ENCODE data around the gene RNF125.

Gene RNF125

GRCh38 chr18:32091724-32092421 is 73.2 kb downstream of the RNF125 start, which contains the start of gene RNF138:
Gene RNF138 (plus strand): TSS chr18:32091874. CDS start chr18:32092777, 903 bp downstream.
- DNase-seq, result peak; percentile 88

DNA sequence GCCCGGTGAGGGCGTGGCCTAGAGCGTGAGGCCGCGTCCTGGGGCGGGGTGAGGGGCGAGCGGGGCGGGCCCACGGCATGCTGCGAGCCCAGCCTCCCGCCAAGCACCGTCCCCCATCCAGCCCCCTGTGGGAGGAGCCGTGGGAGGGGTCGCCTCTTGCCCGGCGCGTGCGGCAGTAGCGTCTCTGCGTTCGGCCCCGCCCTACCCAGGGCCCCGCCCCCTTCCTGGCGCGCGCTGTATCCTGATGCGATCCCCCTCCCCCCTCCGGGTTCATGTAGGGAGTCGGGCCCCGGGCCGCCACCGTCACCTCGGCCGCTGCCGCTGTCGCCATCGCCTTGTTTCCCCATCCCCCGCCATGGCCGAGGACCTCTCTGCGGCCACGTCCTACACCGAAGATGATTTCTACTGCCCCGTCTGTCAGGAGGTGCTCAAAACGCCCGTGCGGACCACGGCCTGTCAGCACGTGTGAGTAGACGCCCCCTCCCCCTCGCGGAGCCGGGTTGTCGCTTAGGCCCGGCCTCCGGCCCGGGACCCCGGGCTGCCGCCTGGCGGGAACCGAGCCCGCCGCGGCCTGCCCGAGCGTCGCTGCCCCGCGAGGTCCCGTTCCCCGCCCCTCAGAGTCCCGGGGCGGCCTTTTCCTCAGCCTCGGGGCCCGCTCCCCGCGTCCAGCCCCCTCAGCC is 73.9 kb downstream of the RNF125 start:
- DNase-seq, result peak; percentile 100

DNA sequence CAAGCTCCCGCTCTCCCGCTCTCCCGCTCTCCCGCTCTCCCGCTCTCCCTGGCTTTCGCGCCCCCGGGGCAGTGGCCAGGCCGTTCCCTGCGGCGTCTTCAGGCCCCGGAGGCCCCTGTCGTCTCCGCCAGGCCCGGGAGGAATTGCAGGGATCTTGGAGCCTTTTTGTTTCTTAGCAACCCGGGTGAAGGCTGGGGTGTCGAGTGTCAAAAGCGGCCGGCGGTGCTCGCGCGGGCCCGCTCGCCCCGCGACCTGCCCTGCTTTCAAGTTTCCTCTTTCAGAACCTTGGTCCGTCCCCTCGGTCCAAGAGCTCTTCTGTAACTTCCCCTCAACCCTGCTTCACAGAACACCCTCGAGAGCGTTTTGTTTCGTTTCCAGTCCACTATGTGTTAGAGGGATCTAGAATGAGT is 74.5 kb downstream of the RNF125 start:
- peak; percentile 35 for DNase-seq

DNA sequence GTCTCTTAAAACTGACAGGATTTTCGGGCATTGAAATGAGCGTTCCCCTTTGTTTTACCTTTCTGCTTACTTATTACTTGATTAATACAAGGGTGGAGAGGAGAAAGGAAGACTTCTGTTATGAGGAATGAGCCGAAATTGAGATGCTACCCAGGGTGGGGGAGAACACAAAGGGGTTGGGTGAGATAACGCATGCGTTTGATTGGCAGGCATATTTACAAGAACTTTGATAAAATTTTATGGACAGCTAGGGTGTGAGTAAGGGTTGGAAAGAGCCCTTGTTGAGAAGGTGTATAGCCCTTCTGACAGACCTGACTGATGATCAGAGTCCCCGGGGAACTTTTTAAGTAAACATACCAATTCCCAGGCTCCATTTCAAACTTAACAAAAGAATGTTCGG is 74.9 kb downstream of the RNF125 start:
- no peak for DNase-seq

- DNase-seq, result no peak
Measured at GRCh38 chr18:32095192-32095899, 76.7 kb downstream of the RNF125 start.

GRCh38 chr18:32095900-32096229 is 77.2 kb downstream of the RNF125 start:
- DNase-seq, result no peak

DNA sequence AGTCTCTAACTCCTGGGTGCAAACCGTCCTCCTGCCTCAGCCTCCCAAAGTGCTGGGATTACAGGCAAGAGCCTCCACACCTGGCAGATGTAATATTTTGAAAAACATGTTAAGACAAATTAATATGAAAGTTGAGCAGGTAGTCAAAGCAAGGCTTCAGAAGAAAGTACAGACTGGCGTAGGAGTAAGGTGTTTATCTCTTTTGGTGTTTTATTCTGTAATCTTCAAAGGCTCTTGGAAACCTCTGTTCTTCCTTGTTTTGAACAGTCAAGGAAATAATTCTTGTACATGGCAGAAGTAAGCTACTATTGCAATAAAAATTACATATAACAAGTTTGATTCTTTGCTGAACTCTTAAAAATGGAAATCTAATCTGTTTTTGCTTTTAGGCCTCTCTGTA is 78.3 kb downstream of the RNF125 start:
- no peak for DNase-seq

DNA sequence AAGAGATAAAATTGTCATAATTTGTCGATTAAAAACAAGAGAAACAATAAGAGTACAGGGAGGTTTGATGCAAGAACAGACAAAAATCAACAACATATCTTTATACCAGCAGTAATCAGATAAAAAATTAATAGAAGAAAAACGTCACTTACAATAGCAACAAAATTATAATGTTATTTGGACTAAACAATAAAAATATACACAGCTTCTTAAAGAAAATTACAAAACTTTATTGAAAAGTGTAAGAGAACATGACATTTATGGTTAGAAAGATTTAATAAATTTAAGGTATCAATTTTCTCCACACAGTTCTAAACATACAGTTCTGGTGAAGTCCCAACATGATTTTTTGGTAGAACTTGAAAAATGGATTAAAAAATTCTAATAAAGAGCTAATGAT is 85.9 kb downstream of the RNF125 start:
- no peak for DNase-seq

- DNase-seq, result no peak
Measured at GRCh38 chr18:32110005-32110404, 91.4 kb downstream of the RNF125 start.

DNA sequence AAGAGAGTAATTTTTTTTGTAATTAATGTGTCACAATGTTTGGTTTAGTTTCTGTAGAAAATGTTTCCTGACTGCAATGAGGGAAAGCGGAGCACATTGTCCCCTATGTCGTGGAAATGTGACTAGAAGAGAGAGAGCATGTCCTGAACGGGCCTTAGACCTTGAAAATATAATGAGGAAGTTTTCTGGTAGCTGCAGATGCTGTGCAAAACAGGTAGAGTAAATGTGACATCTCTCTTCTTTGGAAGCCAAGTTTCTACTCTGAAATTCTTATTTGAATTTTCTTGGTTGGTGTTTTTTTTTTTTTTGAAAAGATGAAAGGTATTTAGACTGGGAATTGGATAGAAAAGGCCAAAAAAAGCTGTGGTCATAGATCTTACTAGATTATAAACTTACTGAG is 93.1 kb downstream of the RNF125 start:
- DNase-seq, result no peak

DNA sequence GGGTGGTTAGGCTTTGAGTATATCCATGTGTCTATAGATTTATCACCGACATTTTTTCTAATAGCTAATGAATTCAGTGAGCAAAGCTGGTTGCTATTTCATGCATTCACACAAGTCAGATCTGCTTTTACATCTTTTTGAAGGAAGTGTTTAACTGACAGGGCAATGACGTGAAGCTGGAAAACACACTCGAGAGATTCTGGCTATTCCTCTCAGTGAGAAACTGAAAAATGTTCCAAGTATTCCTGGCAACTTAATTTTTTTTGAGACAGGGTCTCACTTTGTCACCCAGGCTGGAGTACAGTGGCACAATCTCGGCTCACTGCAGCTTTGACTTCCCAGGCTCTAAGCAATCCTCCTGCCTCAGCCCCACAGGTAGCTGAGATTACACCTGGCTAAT is 94.2 kb downstream of the RNF125 start:
- no peak for DNase-seq

GRCh38 chr18:32114293-32114942 is 95.8 kb downstream of the RNF125 start:
- no peak for DNase-seq

DNA sequence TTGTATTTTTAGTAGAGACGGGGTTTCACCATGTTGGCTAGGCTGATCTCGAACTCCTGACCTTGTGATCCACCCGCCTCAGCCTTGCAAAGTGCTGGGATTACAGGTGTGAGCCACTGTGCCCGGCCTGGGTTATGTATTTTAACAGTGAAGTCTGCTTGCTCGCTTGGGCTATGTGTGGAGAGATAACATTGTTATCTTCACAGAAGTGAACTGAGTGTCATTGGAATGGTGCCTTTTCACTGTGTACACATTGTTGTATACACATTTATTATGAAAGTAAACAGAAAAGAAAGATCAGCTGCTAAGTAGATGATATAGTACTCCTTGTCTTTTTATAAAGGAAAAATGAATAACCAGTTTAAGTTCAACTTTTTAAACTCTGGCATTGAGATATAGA is 103.4 kb downstream of the RNF125 start:
- no peak for DNase-seq

Measured in CD4-positive, alpha-beta T cell treated with Interleukin-6 for 4 hours (primary cell).